ENCODE results near the gene UROD.
A peak's percentile ranks its signal among the peaks of the same experiment; 100 is the strongest.

- TF ChIP-seq POLR2AphosphoS5 (IDR thresholded peaks at IDR 0.05) = peak in 2 of 3 donors; percentile 46 to 48
- TF ChIP-seq CTCF (IDR thresholded peaks at IDR 0.05 in 8 of 11, conservative IDR thresholded peaks at IDR 0.05 in 3 of 11) = no peak
Observed at GRCh38 chr1:45001011-45001481, 11.0 kb upstream of the UROD start.

Data from spleen (tissue), 7 donors.